Transverse colon (tissue), 4 donors: Measurements from ENCODE around the gene CPD.

ENCODE experiments used
- CTCF ChIP-seq, 5 experiments: fragments of 200-600 bp in 3 of 5; fragments of 450-650 bp in 2 of 5; sonication (generic) in 3 of 5; IDR thresholded peaks; 1 replicate in 2 of 5; 2 replicates in 3 of 5; pipeline ENCODE4 v1.5.1; 2016 to 2017; ENCODE audit warnings: antibody characterized with exemption in 5 of 5, inconsistent platforms in 3 of 5, mild to moderate bottlenecking in 2 of 5, moderate library complexity in 1 of 5
- EP300 ChIP-seq: sonication (generic); formaldehyde crosslinking; IDR thresholded peaks from one replicate; pipeline ENCODE4 v1.6.1; 2017; ENCODE audit warnings: antibody characterized with exemption, low read depth
- POLR2A ChIP-seq: fragments of 450-650 bp; IDR thresholded peaks from one replicate; pipeline ENCODE4 v1.6.1; 2016; ENCODE audit warnings: antibody characterized with exemption, mild to moderate bottlenecking, moderate library complexity
- POLR2AphosphoS5 ChIP-seq, 3 donors: sonication (generic); formaldehyde crosslinking; IDR thresholded peaks; one replicate each; pipeline ENCODE4 v1.6.1; 2016; ENCODE audit warnings: antibody characterized with exemption in 3 of 3

DNA sequence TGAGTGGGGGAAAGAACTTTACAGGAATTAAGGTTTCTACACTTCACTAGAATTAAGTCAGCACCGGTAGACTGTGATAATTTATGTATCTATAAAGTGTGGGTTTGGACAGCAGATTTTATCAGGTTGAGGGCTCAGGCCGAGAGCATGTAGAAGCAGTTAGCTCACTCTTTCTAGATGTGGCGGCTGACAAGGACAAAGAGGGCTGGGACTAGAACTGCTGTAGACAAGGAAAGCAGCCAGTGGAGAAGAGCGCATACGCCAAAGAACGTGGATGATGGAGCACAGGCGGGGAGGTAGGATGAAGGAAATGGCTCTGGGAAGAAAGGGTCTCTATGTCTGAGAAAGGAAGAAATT is 98.0 kb downstream of the CPD start:
- no peak for TF ChIP-seq CTCF (IDR thresholded peaks at IDR 0.05)
- no peak for TF ChIP-seq POLR2A
- no peak for TF ChIP-seq POLR2AphosphoS5 (IDR thresholded peaks at IDR 0.05)
- no peak for TF ChIP-seq EP300
